CD4-positive, alpha-beta T cell treated with Interleukin-10 for 1 hour (primary cell): ENCODE data around the gene PHF13.

Experiments used
- DNase-seq: peaks from one replicate; pipeline ENCODE4 v3.0.0-alpha.2; 2020

The PHF13 gene

GRCh38 chr1:6613361-6614018 is at the start of gene PHF13:
Gene PHF13, plus strand, starts transcription at chr1:6613731. Its CDS starts 336 bp downstream, at chr1:6614067.
- DNase-seq: peak; percentile 100

DNA sequence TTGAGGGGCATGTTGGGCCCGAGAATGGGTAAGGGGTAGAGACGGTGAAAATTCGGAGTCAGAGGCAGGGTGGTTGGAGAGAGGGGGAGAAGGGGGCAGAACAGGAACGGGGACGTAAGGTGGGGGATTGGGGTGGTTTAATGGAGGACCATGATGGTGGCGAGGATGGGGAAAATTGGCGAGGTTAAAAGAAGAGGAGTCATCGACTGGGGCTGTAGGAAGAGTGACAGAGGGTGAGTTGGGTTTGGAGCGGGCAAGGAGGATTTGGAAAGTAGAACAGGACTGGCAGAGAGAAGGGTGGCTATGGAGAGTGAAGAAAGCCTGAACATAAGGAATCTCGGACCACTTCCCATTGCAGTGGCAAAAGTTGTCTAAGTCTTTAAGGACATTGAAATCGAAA is 44.5 kb upstream of the PHF13 start:
- DNase-seq: no peak

DNA sequence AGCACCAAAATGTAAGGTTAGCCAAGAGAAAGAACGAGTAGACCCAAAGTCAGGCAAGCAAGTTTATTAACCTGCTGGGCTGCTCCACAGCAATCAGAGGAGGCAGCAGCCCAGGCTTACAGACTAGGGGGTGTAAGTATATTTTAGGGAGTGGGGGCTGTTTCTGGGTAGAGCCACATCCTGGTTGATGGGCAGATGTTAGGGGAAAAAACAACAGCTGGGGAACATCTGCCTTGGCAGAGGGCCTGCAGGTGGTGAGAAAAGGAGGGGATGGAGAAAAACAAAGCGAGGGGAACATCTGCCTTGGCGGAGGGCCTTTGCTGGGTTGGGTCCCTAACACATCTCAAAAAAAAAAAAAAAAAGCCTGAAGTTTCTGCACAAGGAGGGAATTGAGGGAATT is 43.4 kb upstream of the PHF13 start:
- no peak for DNase-seq

DNA sequence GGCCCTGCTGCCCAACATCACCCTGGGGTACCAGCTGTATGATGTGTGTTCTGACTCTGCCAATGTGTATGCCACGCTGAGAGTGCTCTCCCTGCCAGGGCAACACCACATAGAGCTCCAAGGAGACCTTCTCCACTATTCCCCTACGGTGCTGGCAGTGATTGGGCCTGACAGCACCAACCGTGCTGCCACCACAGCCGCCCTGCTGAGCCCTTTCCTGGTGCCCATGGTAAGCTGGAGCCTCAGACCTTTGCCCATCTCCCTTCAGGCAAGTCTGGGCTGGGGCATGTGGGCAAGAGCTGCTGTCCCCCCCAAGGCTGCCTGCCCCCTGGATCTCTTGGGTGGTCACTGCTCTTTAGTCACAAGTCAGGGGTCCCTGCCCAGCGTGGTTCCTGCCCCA is 42.5 kb upstream of the PHF13 start:
- no peak for DNase-seq

GRCh38 chr1:6572653-6573383 is 40.7 kb upstream of the PHF13 start:
- no peak for DNase-seq

DNA sequence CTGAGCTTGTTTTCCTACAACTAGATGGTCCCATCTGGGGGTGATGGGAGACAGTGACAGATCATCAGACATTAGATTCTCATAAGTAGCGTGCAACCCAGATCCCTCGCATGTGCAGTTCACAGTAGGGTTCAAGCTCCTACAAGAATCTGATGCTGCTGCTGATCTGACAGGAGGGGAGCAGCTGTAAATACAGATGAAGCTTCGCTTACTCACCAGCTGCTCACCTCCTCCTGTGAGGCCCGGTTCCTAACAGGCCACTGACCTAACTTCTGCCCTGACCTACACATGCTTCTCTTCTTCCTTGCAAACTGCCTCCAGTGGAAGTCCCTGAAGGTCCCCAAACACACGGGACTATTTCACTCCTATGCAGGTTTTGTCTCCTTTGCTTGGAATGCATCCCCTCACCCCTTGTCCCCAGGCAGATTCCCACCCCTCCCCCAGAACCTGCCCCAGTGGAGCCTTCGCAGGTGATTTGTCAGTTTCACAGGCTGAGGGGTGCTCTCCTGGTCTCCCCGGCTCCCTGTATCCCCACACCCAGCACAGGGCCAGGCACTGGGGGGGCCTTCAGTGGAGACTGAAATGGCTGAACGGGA is 39.4 kb upstream of the PHF13 start:
- DNase-seq: no peak

- no peak for DNase-seq
These were observed 38.7 kb upstream of the PHF13 start for GRCh38 chr1:6574818-6575217.

DNA sequence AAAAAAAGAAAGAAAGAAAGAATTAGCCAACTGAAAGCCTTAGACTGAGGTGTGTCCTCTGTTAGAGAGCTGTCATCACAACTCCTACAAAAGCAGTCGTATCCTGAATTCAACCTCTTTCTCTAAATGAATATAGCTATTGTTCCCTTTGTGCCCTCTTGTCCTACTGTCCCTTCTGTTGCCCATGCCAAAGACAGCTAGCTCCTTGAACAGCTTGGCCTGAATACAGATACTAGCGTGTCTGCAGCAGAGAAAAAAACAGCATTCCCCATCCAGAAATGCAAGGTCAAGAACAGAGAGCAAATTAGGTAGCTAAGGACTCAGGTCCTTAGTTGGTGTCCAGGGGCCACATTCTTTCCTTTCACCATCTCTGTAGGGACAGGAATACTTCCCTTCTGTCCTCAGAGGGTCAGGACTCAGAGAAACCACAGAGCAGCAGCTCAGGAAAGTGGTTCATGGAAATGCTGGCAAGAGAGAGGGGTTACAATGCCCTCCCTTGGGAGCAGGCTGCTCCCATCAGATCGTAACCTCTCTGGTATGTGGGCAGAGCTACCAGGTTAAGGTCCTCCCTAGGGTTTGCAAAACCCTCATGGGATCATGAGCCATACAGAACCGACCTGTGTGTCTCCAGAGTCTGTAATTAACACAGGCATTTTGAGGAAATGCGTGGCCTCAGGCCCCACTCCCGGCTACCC is 35.6 kb upstream of the PHF13 start:
- DNase-seq: no peak

GRCh38 chr1:6578624-6579373 is 34.7 kb upstream of the PHF13 start:
- DNase-seq: no peak

DNA sequence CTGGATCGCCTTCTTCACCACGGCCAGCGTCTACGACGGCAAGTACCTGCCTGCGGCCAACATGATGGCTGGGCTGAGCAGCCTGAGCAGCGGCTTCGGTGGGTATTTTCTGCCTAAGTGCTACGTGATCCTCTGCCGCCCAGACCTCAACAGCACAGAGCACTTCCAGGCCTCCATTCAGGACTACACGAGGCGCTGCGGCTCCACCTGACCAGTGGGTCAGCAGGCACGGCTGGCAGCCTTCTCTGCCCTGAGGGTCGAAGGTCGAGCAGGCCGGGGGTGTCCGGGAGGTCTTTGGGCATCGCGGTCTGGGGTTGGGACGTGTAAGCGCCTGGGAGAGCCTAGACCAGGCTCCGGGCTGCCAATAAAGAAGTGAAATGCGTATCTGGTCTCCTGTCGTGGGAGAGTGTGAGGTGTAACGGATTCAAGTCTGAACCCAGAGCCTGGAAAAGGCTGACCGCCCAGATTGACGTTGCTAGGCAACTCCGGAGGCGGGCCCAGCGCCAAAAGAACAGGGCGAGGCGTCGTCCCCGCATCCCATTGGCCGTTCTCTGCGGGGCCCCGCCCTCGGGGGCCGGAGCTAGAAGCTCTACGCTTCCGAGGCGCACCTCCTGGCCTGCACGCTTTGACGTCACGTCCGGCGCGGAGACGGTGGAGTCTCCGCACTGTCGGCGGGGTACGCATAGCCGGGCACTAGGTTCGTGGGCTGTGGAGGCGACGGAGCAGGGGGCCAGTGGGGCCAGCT is 34.0 kb upstream of the PHF13 start, which contains the start of gene ZBTB48:
Gene ZBTB48, plus strand, starts transcription at position 621 of the 745 bp plus-strand sequence. CDS start 616 bp downstream, outside the sequence.
- peak; percentile 97 for DNase-seq

GRCh38 chr1:6580119-6580592 is 33.4 kb upstream of the PHF13 start:
- no peak for DNase-seq

DNA sequence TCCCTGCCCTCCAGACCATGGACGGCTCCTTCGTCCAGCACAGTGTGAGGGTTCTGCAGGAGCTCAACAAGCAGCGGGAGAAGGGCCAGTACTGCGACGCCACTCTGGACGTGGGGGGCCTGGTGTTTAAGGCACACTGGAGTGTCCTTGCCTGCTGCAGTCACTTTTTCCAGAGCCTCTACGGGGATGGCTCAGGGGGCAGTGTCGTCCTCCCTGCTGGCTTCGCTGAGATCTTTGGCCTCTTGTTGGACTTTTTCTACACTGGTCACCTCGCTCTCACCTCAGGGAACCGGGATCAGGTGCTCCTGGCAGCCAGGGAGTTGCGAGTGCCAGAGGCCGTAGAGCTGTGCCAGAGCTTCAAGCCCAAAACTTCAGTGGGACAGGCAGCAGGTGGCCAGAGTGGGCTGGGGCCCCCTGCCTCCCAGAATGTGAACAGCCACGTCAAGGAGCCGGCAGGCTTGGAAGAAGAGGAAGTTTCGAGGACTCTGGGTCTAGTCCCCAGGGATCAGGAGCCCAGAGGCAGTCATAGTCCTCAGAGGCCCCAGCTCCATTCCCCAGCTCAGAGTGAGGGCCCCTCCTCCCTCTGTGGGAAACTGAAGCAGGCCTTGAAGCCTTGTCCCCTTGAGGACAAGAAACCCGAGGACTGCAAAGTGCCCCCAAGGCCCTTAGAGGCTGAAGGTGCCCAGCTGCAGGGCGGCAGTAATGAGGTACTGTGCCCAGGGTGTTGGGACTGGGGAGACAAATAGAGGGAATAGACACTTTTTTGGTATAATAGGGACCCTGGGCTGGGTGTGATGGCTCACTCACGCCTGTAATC is 32.7 kb upstream of the PHF13 start:
- no peak for DNase-seq

- DNase-seq: no peak
These were observed 31.8 kb upstream of the PHF13 start for GRCh38 chr1:6581561-6582305.

DNA sequence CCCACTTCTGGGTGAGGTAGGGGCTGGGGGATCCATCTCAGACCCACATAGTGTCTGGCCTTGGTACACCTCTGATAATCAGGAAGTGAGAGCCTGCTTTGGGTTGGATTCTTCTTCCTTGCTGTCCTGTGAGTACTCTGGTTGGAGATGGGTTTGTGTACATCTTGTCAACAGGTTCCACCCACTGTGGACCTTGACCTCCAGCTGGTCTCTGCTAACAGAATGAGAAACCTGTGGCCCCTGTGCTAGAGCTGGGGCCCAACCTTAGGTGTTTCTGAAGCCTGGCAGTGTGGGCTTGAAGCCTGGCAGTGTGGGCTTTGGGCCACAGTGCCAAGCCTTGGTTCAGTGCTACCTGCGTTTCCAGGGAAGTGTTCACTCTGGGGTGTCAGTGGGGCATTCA is 31.2 kb upstream of the PHF13 start:
- DNase-seq: no peak

DNA sequence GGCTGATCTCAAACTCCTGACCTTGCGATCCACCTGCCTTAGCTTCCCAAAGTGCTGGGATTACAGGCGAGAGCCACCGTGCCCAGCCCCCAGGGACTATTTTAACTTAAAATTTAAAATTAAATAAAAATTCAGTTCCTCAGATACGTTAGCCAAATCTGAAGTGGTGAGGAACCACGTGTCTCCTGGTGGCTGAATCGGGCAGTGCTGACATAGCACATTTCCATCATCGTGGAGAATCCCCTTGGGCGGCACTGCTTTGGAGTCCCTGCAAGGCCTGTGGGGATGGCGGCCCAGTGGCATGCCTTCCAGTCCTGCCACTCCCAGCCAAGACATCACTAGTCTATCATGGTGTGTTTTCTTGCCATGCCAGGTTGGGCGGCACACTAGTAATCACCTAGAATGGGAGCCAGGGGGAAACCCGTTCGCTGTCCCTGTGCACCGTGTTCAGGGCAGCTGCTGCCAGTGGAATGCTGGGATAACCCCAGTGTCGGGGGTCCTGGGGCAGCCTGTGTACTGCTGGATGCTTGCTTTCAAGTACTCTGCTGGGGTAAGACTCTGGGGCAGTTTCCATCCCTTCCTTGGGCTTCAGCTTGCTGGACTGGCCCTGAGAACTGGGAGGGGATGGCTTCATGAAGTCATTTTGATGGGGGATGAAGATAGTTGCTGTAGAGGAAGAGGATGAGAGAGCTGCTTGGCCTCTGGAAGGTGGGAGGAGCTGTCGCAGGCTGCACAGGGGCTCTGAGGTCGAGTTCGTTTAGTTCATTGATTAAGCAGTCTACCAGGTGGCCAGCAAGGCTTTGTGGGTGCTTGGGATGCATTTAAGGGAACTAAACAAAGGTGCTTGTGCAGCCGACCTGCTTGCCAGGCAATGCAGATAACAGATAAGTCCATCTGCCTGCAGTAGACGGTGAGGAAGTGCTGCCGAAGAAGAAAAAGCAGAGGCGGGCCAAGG is 29.1 kb upstream of the PHF13 start:
- no peak for DNase-seq

- no peak for DNase-seq
These were observed 28.3 kb upstream of the PHF13 start for GRCh38 chr1:6585081-6585722.

DNA sequence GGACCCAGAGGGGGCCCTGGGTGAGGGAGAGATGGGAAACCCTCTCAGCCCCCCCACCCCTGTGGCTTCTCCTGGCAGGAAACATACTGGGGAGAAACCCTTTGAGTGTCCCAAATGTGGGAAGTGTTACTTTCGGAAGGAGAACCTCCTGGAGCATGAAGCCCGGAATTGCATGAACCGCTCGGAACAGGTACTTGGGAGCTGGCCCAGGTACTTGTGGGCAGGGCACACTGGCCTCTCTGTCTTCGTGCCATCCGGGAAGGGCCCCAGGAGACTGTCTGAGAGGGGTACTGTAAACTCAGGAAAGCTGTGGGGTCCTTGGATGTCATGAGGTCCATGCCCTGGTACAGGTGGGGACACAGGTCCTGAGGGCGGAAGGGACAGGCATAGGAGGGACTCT is 27.7 kb upstream of the PHF13 start:
- DNase-seq: no peak

- no peak for DNase-seq
These were observed 27.1 kb upstream of the PHF13 start for GRCh38 chr1:6586404-6586816.
